GM18951 (cell line): ENCODE results near the gene CDHR3.

ENCODE experiments used
- POLR2A ChIP-seq: IDR thresholded peaks from 4 replicates; pipeline ENCODE4 v1.6.1; 2011; ENCODE audit warnings: mild to moderate bottlenecking; ENCODE audit not compliant: insufficient read length, insufficient read depth; ENCODE audit errors: extremely low read depth
- in situ Hi-C: fragments of 300-500 bp; cut with MboI; formaldehyde crosslinking; loops from one replicate; pipeline ENCODE4 v1.12.0; 2022; ENCODE audit warnings: low sequenced_read_pairs, mixed read lengths, inconsistent platforms; ENCODE audit not compliant: unreplicated experiment

CDHR3 gene

GRCh38 chr7:106032295-106032694 is 69.2 kb downstream of the CDHR3 start:
- TF ChIP-seq POLR2A, result no peak
- in situ Hi-C loops, result no loop called here

GRCh38 chr7:106033735-106034134 is 70.7 kb downstream of the CDHR3 start:
- in situ Hi-C loops, result no loop called here
- TF ChIP-seq POLR2A, result no peak

GRCh38 chr7:106034383-106034782 is 71.3 kb downstream of the CDHR3 start:
- in situ Hi-C loops, result no loop called here
- no peak for TF ChIP-seq POLR2A

- no peak for TF ChIP-seq POLR2A
- in situ Hi-C loops, result no loop called here
These were observed 72.5 kb downstream of the CDHR3 start for GRCh38 chr7:106035568-106035967.

- in situ Hi-C loops, result no loop called here
These were observed 72.9 kb downstream of the CDHR3 start for GRCh38 chr7:106036004-106036403.

GRCh38 chr7:106037489-106038176 is 74.6 kb downstream of the CDHR3 start:
- TF ChIP-seq POLR2A, result no peak
- in situ Hi-C loops, result no loop called here

More at GRCh38 chr7:106036004-106036403, 72.9 kb downstream of the CDHR3 start:
- TF ChIP-seq POLR2A, result no peak

GRCh38 chr7:106038289-106038688 is 75.2 kb downstream of the CDHR3 start:
- no peak for TF ChIP-seq POLR2A
- in situ Hi-C loops, result no loop called here

GRCh38 chr7:106038916-106039315 is 75.9 kb downstream of the CDHR3 start:
- no peak for TF ChIP-seq POLR2A
- in situ Hi-C loops, result no loop called here

- in situ Hi-C loops, result no loop called here
- no peak for TF ChIP-seq POLR2A
These were observed 76.5 kb downstream of the CDHR3 start for GRCh38 chr7:106039486-106040060.

- no peak for TF ChIP-seq POLR2A
- in situ Hi-C loops, result no loop called here
These were observed 78.2 kb downstream of the CDHR3 start for GRCh38 chr7:106041140-106041717.

GRCh38 chr7:106042196-106042611 is 79.1 kb downstream of the CDHR3 start:
- in situ Hi-C loops, result no loop called here

GRCh38 chr7:106045139-106045538 is 82.1 kb downstream of the CDHR3 start:
- TF ChIP-seq POLR2A, result no peak
- in situ Hi-C loops, result no loop called here

More at GRCh38 chr7:106042196-106042611, 79.1 kb downstream of the CDHR3 start:
- TF ChIP-seq POLR2A, result no peak

- TF ChIP-seq POLR2A, result no peak
- in situ Hi-C loops, result no loop called here
These were observed 82.5 kb downstream of the CDHR3 start for GRCh38 chr7:106045586-106045985.

GRCh38 chr7:106047184-106047583 is 84.1 kb downstream of the CDHR3 start:
- in situ Hi-C loops, result no loop called here
- TF ChIP-seq POLR2A, result no peak
